Peyer's patch (tissue), 4 donors: Measurements from ENCODE around the gene ROBO1.

Experiments
- CTCF ChIP-seq, 6 experiments: fragments of 450-650 bp in 4 of 6; fragments of 200-600 bp in 2 of 6; sonication (generic) in 1 of 6; IDR thresholded peaks; one replicate each; pipeline ENCODE4 v1.5.1; 2017 to 2019; ENCODE audit warnings: antibody characterized with exemption in 6 of 6, mild to moderate bottlenecking in 3 of 6, moderate library complexity in 1 of 6
- POLR2A ChIP-seq, 2 donors: fragments of 450-650 bp; IDR thresholded peaks; one replicate each; pipeline ENCODE4 v1.5.1; 2017; ENCODE audit warnings: antibody characterized with exemption in 2 of 2, mild to moderate bottlenecking in 2 of 2, moderate library complexity in 2 of 2

GRCh38 chr3:78919021-78919755, 848.6 kb downstream of the ROBO1 start:
- no peak for TF ChIP-seq CTCF (IDR thresholded peaks at IDR 0.05)
- TF ChIP-seq POLR2A (IDR thresholded peaks at IDR 0.05), result no peak
